Measurements from ENCODE around the gene FAM184A. TPM values are rescaled to one million over a fixed set of nuclear protein-coding genes. Genes with fewer than 3 reads are reported as not detected.

FAM184A gene
- total and polyA plus RNA-seq, 9 of the 15 experiments (the other 6 are each of a cell fraction or from before 2014, with no cell fraction given) = 6.4 to 18.7 (median 13.1) TPM

GRCh38 chr6:119126140-119126539, 47.7 kb upstream of the FAM184A start:
- H3K4me3 ChIP-seq = no peak overlapping the region
- POLR2A ChIA-PET = interaction anchor here (0.6 kb wide), 1 partner anchor 878 kb away, joined by 4 read pairs; no protein-coding TSS in a partner anchor
- H3K9me3 ChIP-seq (replicated peaks; ENCODE audit: control insufficient read depth, insufficient read depth, low read depth, low read length) = no peaks in the 10 kb centered on the region
- no peak overlapping the region for H3K9ac ChIP-seq (ENCODE audit: insufficient read depth in 1 of 2, low read depth in 2 of 2, low read length in 2 of 2)
- intact Hi-C loops (cut with micrococcal nuclease) (no loop called here), in situ Hi-C loops (cut with MboI) (loop anchor here (5.0 kb wide), 1 partner anchor 221 kb away; the partner anchor contains the start of gene MAN1A1)
- ATAC-seq (no peak), FAIRE-seq (no peak), DNase-seq (ENCODE audit: extremely low read depth in 1 of 4, low spot score in 3 of 4) (no peak)
- H3K79me2 ChIP-seq (ENCODE audit: control insufficient read depth, insufficient read depth, low read length) = no peaks in the 10 kb centered on the region
- no peaks in the 10 kb centered on the region for H3K36me3 ChIP-seq (ENCODE audit: control insufficient read depth, insufficient read depth, low read length)
- no peak overlapping the region for H3K4me2 ChIP-seq (ENCODE audit: insufficient read depth, low read length)
- peaks cover 0 to 12% of the 10 kb centered on the region in 2 experiments; a peak in 2 of 5 replicates for H3K4me1 ChIP-seq (replicated peaks in 1 of 2; ENCODE audit: control insufficient read depth in 2 of 2, insufficient read depth in 2 of 2, low read length in 2 of 2)
- CTCF ChIA-PET (ENCODE audit: low intra/inter-chr PET ratio) = no interaction called here
- no TSS peak for BruUV-seq (replicated peaks)
- no peaks in the 10 kb centered on the region for H3K27me3 ChIP-seq (ENCODE audit: control insufficient read depth in 2 of 2, insufficient read depth in 2 of 2, low read length in 2 of 2)
- TF ChIP-seq ARNT (IDR thresholded peaks at IDR 0.05) (no peak), ZNF134 (CRISPR knock-in tag; conservative IDR thresholded peaks at IDR 0.05) (peak; percentile 91), FOXM1 (IDR thresholded peaks at IDR 0.05; ENCODE audit: low read depth) (peak; percentile 20; the same call in 1 of the 2 replicates), FOXM1 (CRISPR knock-in tag; IDR thresholded peaks at IDR 0.05; ENCODE audit: low read depth) (no peak)
- H3K27ac ChIP-seq (ENCODE audit: extremely low read depth, low read depth, low read length) = no peak overlapping the region
- no peaks in the 10 kb centered on the region for H4K20me1 ChIP-seq (replicated peaks; ENCODE audit: control insufficient read depth, insufficient read depth, low read length)
- H3K9me1 ChIP-seq (ENCODE audit: control insufficient read depth, insufficient read depth, low read length) = no peaks in the 10 kb centered on the region
- H2AFZ ChIP-seq (ENCODE audit: low read depth, low read length) = no peak overlapping the region; the same call in 1 of the 2 replicates
- 64% methylated on average over 4 of the region's 4 CpGs for WGBS (ENCODE audit: insufficient coverage, low coverage, missing lambda C conversion rate)

GRCh38 chr6:119125576-119125975, 47.1 kb upstream of the FAM184A start:
- Histone ChIP-seq H3K4me3 (no peak overlapping the region), H2AFZ (ENCODE audit: low read depth, low read length) (peak overlapping the region; percentile 32), H3K27me3 (ENCODE audit: control insufficient read depth in 2 of 2, insufficient read depth in 2 of 2, low read length in 2 of 2) (no peaks in the 10 kb centered on the region), H3K4me1 (replicated peaks in 1 of 2; ENCODE audit: control insufficient read depth in 2 of 2, insufficient read depth in 2 of 2, low read length in 2 of 2) (peaks cover 0 to 12% of the 10 kb centered on the region in 2 experiments; a peak in 2 of 5 replicates), H3K4me2 (ENCODE audit: insufficient read depth, low read length) (no peak overlapping the region), H3K9ac (ENCODE audit: insufficient read depth in 1 of 2, low read depth in 2 of 2, low read length in 2 of 2) (no peak overlapping the region), H4K20me1 (replicated peaks; ENCODE audit: control insufficient read depth, insufficient read depth, low read length) (no peaks in the 10 kb centered on the region), H3K79me2 (ENCODE audit: control insufficient read depth, insufficient read depth, low read length) (no peaks in the 10 kb centered on the region), H3K9me1 (ENCODE audit: control insufficient read depth, insufficient read depth, low read length) (no peaks in the 10 kb centered on the region), H3K9me3 (replicated peaks; ENCODE audit: control insufficient read depth, insufficient read depth, low read depth, low read length) (no peaks in the 10 kb centered on the region), H3K27ac (ENCODE audit: extremely low read depth, low read depth, low read length) (no peak overlapping the region), H3K36me3 (ENCODE audit: control insufficient read depth, insufficient read depth, low read length) (no peaks in the 10 kb centered on the region)
- no peak for DNase-seq (ENCODE audit: extremely low read depth in 1 of 4, low spot score in 3 of 4)
- 76% methylated on average over 2 of the region's 2 CpGs for WGBS (ENCODE audit: insufficient coverage, low coverage, missing lambda C conversion rate)
- POLR2A ChIA-PET = interaction anchor here (1.0 to 2.1 kb wide), 3 partner anchors 12 to 523 kb away, joined by 3 to 8 read pairs (median 3); no protein-coding TSS in a partner anchor
- no TSS peak for BruUV-seq (replicated peaks)
- ATAC-seq = no peak
- no peak for FAIRE-seq
- in situ Hi-C loops (cut with MboI) = loop anchor here (5.0 kb wide), 1 partner anchor 222 kb away; the partner anchor contains the start of gene MAN1A1
- TF ChIP-seq FOXK1 (CRISPR knock-in tag; IDR thresholded peaks at IDR 0.05; ENCODE audit: borderline replicate concordance) (no peak), CTBP1 (IDR thresholded peaks at IDR 0.05; ENCODE audit: borderline replicate concordance) (no peak), TBL1XR1 (IDR thresholded peaks at IDR 0.05; ENCODE audit: low read length in 2 of 2) (no peak), FOXO4 (CRISPR knock-in tag; IDR thresholded peaks at IDR 0.05) (no peak), ARHGAP35 (IDR thresholded peaks at IDR 0.05; ENCODE audit: partially characterized antibody) (no peak), PYGO2 (tag; IDR thresholded peaks at IDR 0.05) (no peak), ZFP1 (CRISPR knock-in tag; IDR thresholded peaks at IDR 0.05) (no peak), PKNOX1 (IDR thresholded peaks at IDR 0.05) (no peak), THRAP3 (IDR thresholded peaks at IDR 0.05; ENCODE audit: borderline replicate concordance) (no peak), LCOR (CRISPR knock-in tag; IDR thresholded peaks at IDR 0.05) (no peak), GATAD2A (IDR thresholded peaks at IDR 0.05) (no peak), PTRF (tag; IDR thresholded peaks at IDR 0.05) (no peak)
- CTCF ChIA-PET (ENCODE audit: low intra/inter-chr PET ratio) = no interaction called here
- intact Hi-C loops (cut with micrococcal nuclease) = no loop called here

All from K562 (cell line).